Peyer's patch (tissue), 4 donors: ENCODE data around the gene NKX1-1. TPM values are rescaled to one million over a fixed set of nuclear protein-coding genes. Genes with fewer than 3 reads are reported as not detected.

Experiments
- DNase-seq, 3 donors: peaks; one replicate each; pipeline ENCODE4 v3.0.0-alpha.2; 2017 to 2019
- H3K27ac ChIP-seq, 4 donors: fragments of 200-600 bp; sonication (generic); one replicate each; pipeline ENCODE4 v1.5.1; 2016 to 2019
- H3K27me3 ChIP-seq, 2 donors: fragments of 200-600 bp; sonication (generic); one replicate each; pipeline ENCODE4 v1.5.1; 2019
- H3K36me3 ChIP-seq, 3 donors: fragments of 200-600 bp; sonication (generic); one replicate each; pipeline ENCODE4 v1.5.1; 2016 to 2019
- H3K4me1 ChIP-seq, 4 donors: fragments of 200-600 bp; sonication (generic); one replicate each; pipeline ENCODE4 v1.5.1; 2016 to 2019
- H3K4me3 ChIP-seq, 4 donors: fragments of 200-600 bp; sonication (generic); 1 replicate in 3 of 4; 2 replicates in 1 of 4; pipeline ENCODE4 v1.5.1; 2016 to 2019; ENCODE audit warnings: mild to moderate bottlenecking in 1 of 4
- H3K9me3 ChIP-seq, 4 donors: fragments of 200-600 bp; sonication (generic); one replicate each; pipeline ENCODE4 v1.5.1; 2016 to 2019; ENCODE audit warnings: mild to moderate bottlenecking in 1 of 4
- CTCF ChIP-seq, 6 experiments: fragments of 450-650 bp in 4 of 6; fragments of 200-600 bp in 2 of 6; sonication (generic) in 1 of 6; IDR thresholded peaks; one replicate each; pipeline ENCODE4 v1.5.1; 2017 to 2019; ENCODE audit warnings: antibody characterized with exemption in 6 of 6, mild to moderate bottlenecking in 3 of 6, moderate library complexity in 1 of 6
- POLR2A ChIP-seq, 2 donors: fragments of 450-650 bp; IDR thresholded peaks; one replicate each; pipeline ENCODE4 v1.5.1; 2017; ENCODE audit warnings: antibody characterized with exemption in 2 of 2, mild to moderate bottlenecking in 2 of 2, moderate library complexity in 2 of 2
- total RNA-seq, 4 donors: library from RNA; depleted of rRNA; stranded (reverse); fragments of >200 nt; gene quantifications; one replicate each; pipeline ENCODE4 v1.1.0, GENCODE V29; 2016

NKX1-1 gene
- not detected for total RNA-seq

GRCh38 chr4:1406394-1406980 is at the start of gene NKX1-1:
TSS of gene NKX1-1 (minus strand) at chr4:1406442. CDS start at chr4:1406442, 0 bp downstream.
- no peaks in the 10 kb centered on the region for H3K9me3 ChIP-seq
- no peak for DNase-seq
- H3K4me1 ChIP-seq: peaks cover 0 to 35% (median 0%) of the 10 kb centered on the region in 4 donors
- H3K27me3 ChIP-seq: peaks cover 0 to 68% of the 10 kb centered on the region in 2 donors
- no peak for TF ChIP-seq POLR2A (IDR thresholded peaks at IDR 0.05)
- no peak for TF ChIP-seq CTCF (IDR thresholded peaks at IDR 0.05)
- H3K27ac ChIP-seq: no peak within 1 kb of the TSS
- H3K4me3 ChIP-seq: no peak within 1 kb of the TSS
- no peaks in the 10 kb centered on the region for H3K36me3 ChIP-seq

- DNase-seq: no peak
- TF ChIP-seq CTCF (IDR thresholded peaks at IDR 0.05): no peak
- TF ChIP-seq POLR2A (IDR thresholded peaks at IDR 0.05): no peak
- Histone ChIP-seq H3K27me3 (no peaks in the 10 kb centered on the region), H3K27ac (no peak overlapping the region), H3K36me3 (no peaks in the 10 kb centered on the region), H3K4me3 (no peak overlapping the region), H3K9me3 (no peaks in the 10 kb centered on the region), H3K4me1 (no peaks in the 10 kb centered on the region)
Measured at GRCh38 chr4:1453731-1454130, 47.5 kb upstream of the NKX1-1 start.

GRCh38 chr4:1452431-1453051 is 46.3 kb upstream of the NKX1-1 start:
- Histone ChIP-seq H3K36me3 (no peaks in the 10 kb centered on the region), H3K27me3 (no peaks in the 10 kb centered on the region), H3K4me1 (no peaks in the 10 kb centered on the region), H3K27ac (no peak overlapping the region), H3K9me3 (no peaks in the 10 kb centered on the region), H3K4me3 (no peak overlapping the region)
- no peak for DNase-seq
- TF ChIP-seq CTCF (IDR thresholded peaks at IDR 0.05): no peak
- no peak for TF ChIP-seq POLR2A (IDR thresholded peaks at IDR 0.05)

GRCh38 chr4:1451752-1452122 is 45.5 kb upstream of the NKX1-1 start:
- H3K4me1 ChIP-seq: no peaks in the 10 kb centered on the region
- H3K36me3 ChIP-seq: no peaks in the 10 kb centered on the region
- DNase-seq: no peak
- TF ChIP-seq CTCF (IDR thresholded peaks at IDR 0.05): no peak
- H3K27me3 ChIP-seq: no peaks in the 10 kb centered on the region
- H3K27ac ChIP-seq: no peak overlapping the region
- no peak overlapping the region for H3K4me3 ChIP-seq
- no peaks in the 10 kb centered on the region for H3K9me3 ChIP-seq

GRCh38 chr4:1451106-1451751 is 45.0 kb upstream of the NKX1-1 start:
- Histone ChIP-seq H3K36me3 (no peaks in the 10 kb centered on the region), H3K27ac (no peak overlapping the region), H3K9me3 (no peaks in the 10 kb centered on the region), H3K4me3 (no peak overlapping the region), H3K27me3 (no peaks in the 10 kb centered on the region), H3K4me1 (no peaks in the 10 kb centered on the region)
- DNase-seq: peak in 1 of 3 donors; percentile 30
- no peak for TF ChIP-seq CTCF (IDR thresholded peaks at IDR 0.05)
